HCT116 (cell line): ENCODE data around the gene RUNX2. TPM values are rescaled to one million over a fixed set of nuclear protein-coding genes. Genes with fewer than 3 reads are reported as not detected.

Experiments used
- ATAC-seq: fragments of 200-7000 bp; cut with Tn5 transposase; 2 replicates; pipeline ENCODE4 v1.9.1; 2020; ENCODE audit warnings: mild to moderate bottlenecking, moderate library complexity
- BruUV-seq: library from RNA; stranded (reverse); fragments of 400-500 nt; replicated peaks from 2 replicates; lab custom pipeline; 2021; lab: Mats Ljungman, UMichigan
- CTCF ChIA-PET: fragments of 300-600 bp; sonication (Branson Sonifier 250); formaldehyde crosslinking; loops from one replicate; lab custom pipeline; 2021; ENCODE audit warnings: antibody characterized with exemption; lab: Charles Lee
- POLR2A ChIA-PET: fragments of 300-600, 350-600 bp; sonication (Branson Sonifier 250); formaldehyde crosslinking; loops from one replicate; lab custom pipeline; 2021; ENCODE audit warnings: antibody characterized with exemption; lab: Charles Lee
- RAD21 ChIA-PET, 2 experiments: fragments of 300-600 bp; sonication (Branson Sonifier 250); formaldehyde crosslinking; loops; one replicate each; lab custom pipeline; 2023; ENCODE audit warnings: low total read pairs in 2 of 2; ENCODE audit not compliant: uncharacterized antibody in 2 of 2, unreplicated experiment in 2 of 2, low non-redundant PET in 1 of 2; lab: Charles Lee
- DNase-seq: peaks from one replicate; pipeline ENCODE4 v3.0.0-alpha.2; 2010; ENCODE audit warnings: low read depth, low spot score
- H2AFZ ChIP-seq: fragments of 200-600 bp; shearing (Covaris generic), sonication (generic); 2 replicates; pipeline ENCODE4 v1.6.1; 2017; ENCODE audit warnings: low read depth, mixed run types, mixed read lengths, antibody characterized with exemption, low read length; ENCODE audit not compliant: poor library complexity, severe bottlenecking
- H3K27ac ChIP-seq: 2 replicates; pipeline ENCODE4 v1.5.1; 2012; ENCODE audit warnings: low read depth, low read length
- H3K27me3 ChIP-seq: fragments of 200-600 bp; sonication (generic); 2 replicates; pipeline ENCODE4 v1.6.1; 2016; ENCODE audit warnings: mixed run types, low read length, mixed read lengths; ENCODE audit not compliant: insufficient read depth
- H3K36me3 ChIP-seq, 2 experiments: fragments of 200-500 bp in 1 of 2; fragments of 200-600 bp in 1 of 2; sonication (Bioruptor generic) in 1 of 2; sonication (generic) in 1 of 2; 2 replicates each; pipeline versions ENCODE4 v1.5.1 to v1.6.1; 2014 to 2016; ENCODE audit warnings: low read length in 2 of 2, inconsistent platforms in 1 of 2, mixed read lengths in 1 of 2, mixed run types in 1 of 2; ENCODE audit not compliant: insufficient read depth in 2 of 2, control insufficient read depth in 1 of 2
- H3K4me1 ChIP-seq, 2 experiments: fragments of 200-600 bp in 1 of 2; sonication (generic) in 1 of 2; 2 replicates each; pipeline versions ENCODE4 v1.5.1 to v1.6.1; 2012 to 2017; ENCODE audit warnings: low read length in 2 of 2, inconsistent platforms in 1 of 2, mild to moderate bottlenecking in 1 of 2, mixed read lengths in 1 of 2, mixed run types in 1 of 2, moderate library complexity in 1 of 2; ENCODE audit not compliant: insufficient read depth in 2 of 2, control insufficient read depth in 1 of 2
- H3K4me2 ChIP-seq: fragments of 200-600 bp; sonication (generic); 2 replicates; pipeline ENCODE4 v1.6.1; 2017; ENCODE audit warnings: mixed run types, low read length, mixed read lengths
- H3K4me3 ChIP-seq, 2 experiments: fragments of 200-600 bp in 1 of 2; sonication (generic) in 1 of 2; replicated peaks in 1 of 2; 2 replicates each; pipeline ENCODE4 v1.5.1; 2011 to 2016; ENCODE audit warnings: low read length in 2 of 2, control low read depth in 1 of 2, low read depth in 1 of 2, mild to moderate bottlenecking in 1 of 2, mixed read lengths in 1 of 2, mixed run types in 1 of 2
- H3K79me2 ChIP-seq: fragments of 200-600 bp; sonication (generic); 2 replicates; pipeline ENCODE4 v1.6.1; 2017; ENCODE audit warnings: mild to moderate bottlenecking, mixed run types, low read length, moderate library complexity, mixed read lengths; ENCODE audit not compliant: insufficient read depth
- H3K9ac ChIP-seq: fragments of 200-600 bp; sonication (generic); 2 replicates; pipeline ENCODE4 v1.6.1; 2016; ENCODE audit warnings: low read length, mixed read lengths
- H3K9me2 ChIP-seq: fragments of 200-600 bp; sonication (generic), shearing (Covaris generic); 2 replicates; pipeline ENCODE4 v1.6.1; 2017; ENCODE audit warnings: mixed run types, mild to moderate bottlenecking, moderate library complexity; ENCODE audit not compliant: insufficient read depth
- H3K9me3 ChIP-seq, 2 experiments: fragments of 200-500 bp in 1 of 2; fragments of 200-600 bp in 1 of 2; sonication (Bioruptor generic) in 1 of 2; sonication (generic) in 1 of 2; 2 replicates each; pipeline ENCODE4 v1.6.1; 2014 to 2017; ENCODE audit warnings: low read length in 2 of 2, mixed read lengths in 2 of 2, inconsistent platforms in 1 of 2, low read depth in 1 of 2, mild to moderate bottlenecking in 1 of 2, mixed run types in 1 of 2, moderate library complexity in 1 of 2; ENCODE audit not compliant: control insufficient read depth in 1 of 2, insufficient read depth in 1 of 2
- H4K20me1 ChIP-seq: fragments of 200-600 bp; sonication (generic), shearing (Covaris generic); 2 replicates; pipeline ENCODE4 v1.6.1; 2017; ENCODE audit warnings: mixed run types, mild to moderate bottlenecking, moderate library complexity; ENCODE audit not compliant: insufficient read depth
- CBX3 ChIP-seq: IDR thresholded peaks from 2 replicates; pipeline ENCODE4 v1.6.1; 2012; ENCODE audit warnings: low read depth
- CEBPB ChIP-seq: IDR thresholded peaks from 2 replicates; pipeline ENCODE4 v1.6.1; 2012; ENCODE audit warnings: low read depth
- EGR1 ChIP-seq: IDR thresholded peaks from 2 replicates; pipeline ENCODE4 v1.6.1; 2012; ENCODE audit warnings: low read depth
- ELF1 ChIP-seq: IDR thresholded peaks from 2 replicates; pipeline ENCODE4 v1.6.1; 2012; ENCODE audit warnings: low read depth, borderline replicate concordance
- EZH2 ChIP-seq: fragments of 200-600 bp; sonication (generic); IDR thresholded peaks from 2 replicates; pipeline ENCODE4 v1.6.1; 2017; ENCODE audit warnings: antibody characterized with exemption, mixed run types
- FOSL1 ChIP-seq: IDR thresholded peaks from 2 replicates; pipeline ENCODE4 v1.6.1; 2012; ENCODE audit warnings: low read depth
- JUND ChIP-seq: IDR thresholded peaks from 2 replicates; pipeline ENCODE4 v1.6.1; 2012
- POLR2A ChIP-seq: IDR thresholded peaks from 2 replicates; pipeline ENCODE4 v1.7.0; 2011; ENCODE audit warnings: borderline replicate concordance; ENCODE audit not compliant: insufficient read depth, insufficient read length; ENCODE audit errors: extremely low read depth
- RAD21 ChIP-seq: IDR thresholded peaks from 2 replicates; pipeline ENCODE4 v1.6.1; 2012; ENCODE audit warnings: low read depth, mild to moderate bottlenecking
- SIN3A ChIP-seq: IDR thresholded peaks from 2 replicates; pipeline ENCODE4 v1.6.1; 2012; ENCODE audit warnings: low read depth
- SP1 ChIP-seq: IDR thresholded peaks from 2 replicates; pipeline ENCODE4 v1.6.1; 2012; ENCODE audit warnings: low read depth
- SRF ChIP-seq: IDR thresholded peaks from 2 replicates; pipeline ENCODE4 v1.6.1; 2012; ENCODE audit warnings: low read depth
- TCF7L2 ChIP-seq: IDR thresholded peaks from 2 replicates; pipeline ENCODE4 v1.7.0; 2011; ENCODE audit warnings: borderline replicate concordance, inconsistent platforms; ENCODE audit not compliant: insufficient read depth, insufficient read length; ENCODE audit errors: extremely low read depth
- ZFX ChIP-seq: fragments of 450-650 bp; IDR thresholded peaks from 2 replicates; pipeline ENCODE4 v1.6.1; 2017
- ZNF274 ChIP-seq: fragments of 200-500 bp; sonication (Bioruptor generic); IDR thresholded peaks from 2 replicates; pipeline ENCODE4 v1.6.1; 2014; ENCODE audit warnings: mild to moderate bottlenecking, low read depth, low read length, inconsistent platforms
- intact Hi-C: fragments of 100-400 bp; cut with micrococcal nuclease; formaldehyde crosslinking; loops from 2 replicates; pipeline ENCODE4 v1.10.0; 2022
- total RNA-seq: library from RNA; stranded (reverse); gene quantifications from one replicate; pipeline ENCODE4 v1.2.1, GENCODE V29; 2021; ENCODE audit not compliant: unreplicated experiment
- TF ChIP-seq, protein P1 (sequence below), 3 experiments: fragments of 200-600 bp in 1 of 3; sonication (generic) in 1 of 3; IDR thresholded peaks in 2 of 3; conservative IDR thresholded peaks in 1 of 3; 2 replicates each; pipeline ENCODE4 v1.5.1; 2012 to 2017; ENCODE audit warnings: low read depth in 2 of 3, low read length in 2 of 3, antibody characterized with exemption in 1 of 3, borderline replicate concordance in 1 of 3, control low read depth in 1 of 3, mild to moderate bottlenecking in 1 of 3, mixed read lengths in 1 of 3, mixed run types in 1 of 3, moderate library complexity in 1 of 3; ENCODE audit not compliant: insufficient read depth in 1 of 3
- TF ChIP-seq, protein P2 (sequence below): IDR thresholded peaks from 2 replicates; pipeline ENCODE4 v1.6.1; 2012
- TF ChIP-seq, protein P3 (sequence below): IDR thresholded peaks from 2 replicates; pipeline ENCODE4 v1.6.1; 2012
- TF ChIP-seq, protein P4 (sequence below): IDR thresholded peaks from 2 replicates; pipeline ENCODE4 v1.6.1; 2011; ENCODE audit warnings: mild to moderate bottlenecking, low read length, moderate library complexity; ENCODE audit not compliant: insufficient replicate concordance; ENCODE audit errors: extremely low read depth

Gene RUNX2
- total RNA-seq, 1 experiment from 2014 or later: 1.1 TPM

DNA sequence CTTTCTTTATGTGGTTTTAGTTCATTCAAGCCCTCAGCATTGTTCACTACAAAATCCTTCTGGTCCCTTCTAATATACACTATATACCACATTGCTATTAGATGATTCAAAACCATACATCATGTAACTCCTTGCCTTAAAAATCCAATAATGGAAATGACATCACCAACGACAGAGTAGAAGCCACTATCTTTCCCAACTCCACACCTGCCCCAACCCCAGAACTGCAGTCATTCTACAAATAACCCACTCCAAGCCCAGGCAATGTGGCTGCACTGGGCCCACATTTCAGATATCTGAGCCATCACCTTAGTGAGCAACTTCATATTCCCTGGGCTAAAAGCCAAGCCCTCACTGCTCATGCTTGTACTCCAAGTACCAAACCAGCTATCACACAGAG, 22.6 kb upstream of the RUNX2 start:
- Histone ChIP-seq H3K4me1 (peaks cover 0 to 8% of the 10 kb centered on the region in 2 experiments; a peak in 1 of 4 replicates), H3K27ac (no peak overlapping the region), H3K27me3 (no peaks in the 10 kb centered on the region), H3K9me2 (no peaks in the 10 kb centered on the region), H3K36me3 (no peaks in the 10 kb centered on the region), H3K4me2 (no peak overlapping the region), H3K4me3 (no peak overlapping the region), H3K79me2 (no peaks in the 10 kb centered on the region), H3K9ac (no peak overlapping the region), H2AFZ (no peak overlapping the region), H3K9me3 (no peaks in the 10 kb centered on the region), H4K20me1 (no peaks in the 10 kb centered on the region)
- DNase-seq: no peak
- RAD21 ChIA-PET: no interaction called here
- ATAC-seq: no peak
- CTCF ChIA-PET: no interaction called here
- intact Hi-C loops: no loop called here
- BruUV-seq: no TSS peak
- POLR2A ChIA-PET: no interaction called here
- TF ChIP-seq EGR1: no peak
- no peak for TF ChIP-seq CEBPB
- TF ChIP-seq SIN3A: no peak
- TF ChIP-seq CBX3: no peak
- TF ChIP-seq SRF: no peak
- TF ChIP-seq JUND: no peak
- TF ChIP-seq, protein P1, sequence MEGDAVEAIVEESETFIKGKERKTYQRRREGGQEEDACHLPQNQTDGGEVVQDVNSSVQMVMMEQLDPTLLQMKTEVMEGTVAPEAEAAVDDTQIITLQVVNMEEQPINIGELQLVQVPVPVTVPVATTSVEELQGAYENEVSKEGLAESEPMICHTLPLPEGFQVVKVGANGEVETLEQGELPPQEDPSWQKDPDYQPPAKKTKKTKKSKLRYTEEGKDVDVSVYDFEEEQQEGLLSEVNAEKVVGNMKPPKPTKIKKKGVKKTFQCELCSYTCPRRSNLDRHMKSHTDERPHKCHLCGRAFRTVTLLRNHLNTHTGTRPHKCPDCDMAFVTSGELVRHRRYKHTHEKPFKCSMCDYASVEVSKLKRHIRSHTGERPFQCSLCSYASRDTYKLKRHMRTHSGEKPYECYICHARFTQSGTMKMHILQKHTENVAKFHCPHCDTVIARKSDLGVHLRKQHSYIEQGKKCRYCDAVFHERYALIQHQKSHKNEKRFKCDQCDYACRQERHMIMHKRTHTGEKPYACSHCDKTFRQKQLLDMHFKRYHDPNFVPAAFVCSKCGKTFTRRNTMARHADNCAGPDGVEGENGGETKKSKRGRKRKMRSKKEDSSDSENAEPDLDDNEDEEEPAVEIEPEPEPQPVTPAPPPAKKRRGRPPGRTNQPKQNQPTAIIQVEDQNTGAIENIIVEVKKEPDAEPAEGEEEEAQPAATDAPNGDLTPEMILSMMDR (IDR thresholded peaks at IDR 0.05 in 2 of 3, conservative IDR thresholded peaks at IDR 0.05 in 1 of 3; ENCODE audit: borderline replicate concordance in 1 of 3, insufficient read depth in 1 of 3, low read depth in 2 of 3, low read length in 2 of 3): no peak
- TF ChIP-seq EZH2: no peak
- TF ChIP-seq FOSL1: no peak
- TF ChIP-seq TCF7L2: no peak
- TF ChIP-seq SP1: no peak
- TF ChIP-seq RAD21: no peak
- TF ChIP-seq, protein P2, sequence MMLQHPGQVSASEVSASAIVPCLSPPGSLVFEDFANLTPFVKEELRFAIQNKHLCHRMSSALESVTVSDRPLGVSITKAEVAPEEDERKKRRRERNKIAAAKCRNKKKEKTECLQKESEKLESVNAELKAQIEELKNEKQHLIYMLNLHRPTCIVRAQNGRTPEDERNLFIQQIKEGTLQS: no peak
- TF ChIP-seq POLR2A: no peak
- TF ChIP-seq ELF1: no peak
- TF ChIP-seq ZFX: no peak
- TF ChIP-seq, protein P3, sequence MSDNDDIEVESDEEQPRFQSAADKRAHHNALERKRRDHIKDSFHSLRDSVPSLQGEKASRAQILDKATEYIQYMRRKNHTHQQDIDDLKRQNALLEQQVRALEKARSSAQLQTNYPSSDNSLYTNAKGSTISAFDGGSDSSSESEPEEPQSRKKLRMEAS: no peak
- TF ChIP-seq ZNF274: no peak
- TF ChIP-seq, protein P4, sequence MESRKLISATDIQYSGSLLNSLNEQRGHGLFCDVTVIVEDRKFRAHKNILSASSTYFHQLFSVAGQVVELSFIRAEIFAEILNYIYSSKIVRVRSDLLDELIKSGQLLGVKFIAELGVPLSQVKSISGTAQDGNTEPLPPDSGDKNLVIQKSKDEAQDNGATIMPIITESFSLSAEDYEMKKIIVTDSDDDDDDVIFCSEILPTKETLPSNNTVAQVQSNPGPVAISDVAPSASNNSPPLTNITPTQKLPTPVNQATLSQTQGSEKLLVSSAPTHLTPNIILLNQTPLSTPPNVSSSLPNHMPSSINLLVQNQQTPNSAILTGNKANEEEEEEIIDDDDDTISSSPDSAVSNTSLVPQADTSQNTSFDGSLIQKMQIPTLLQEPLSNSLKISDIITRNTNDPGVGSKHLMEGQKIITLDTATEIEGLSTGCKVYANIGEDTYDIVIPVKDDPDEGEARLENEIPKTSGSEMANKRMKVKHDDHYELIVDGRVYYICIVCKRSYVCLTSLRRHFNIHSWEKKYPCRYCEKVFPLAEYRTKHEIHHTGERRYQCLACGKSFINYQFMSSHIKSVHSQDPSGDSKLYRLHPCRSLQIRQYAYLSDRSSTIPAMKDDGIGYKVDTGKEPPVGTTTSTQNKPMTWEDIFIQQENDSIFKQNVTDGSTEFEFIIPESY: no peak
